ENCODE results near the gene RAB13.

DNA sequence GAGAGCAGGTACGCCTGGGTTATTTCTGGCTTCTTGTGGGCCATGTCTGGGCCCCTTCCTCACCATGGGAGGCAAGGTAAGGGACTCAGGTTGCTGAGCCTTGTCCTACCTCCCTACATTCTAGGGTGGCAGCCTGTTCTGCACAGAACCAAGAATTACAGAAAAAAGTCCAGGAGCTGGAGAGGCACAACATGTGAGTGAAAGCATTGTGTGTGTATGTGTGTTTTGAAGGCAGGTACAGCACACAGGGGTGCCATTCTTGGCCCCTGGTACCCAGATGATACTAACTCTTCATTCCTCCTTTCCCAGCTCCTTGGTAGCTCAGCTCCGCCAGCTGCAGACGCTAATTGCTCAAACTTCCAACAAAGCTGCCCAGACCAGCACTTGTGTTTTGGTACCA lies 13.1 kb downstream of the RAB13 start:
- TF ChIP-seq, protein P1, sequence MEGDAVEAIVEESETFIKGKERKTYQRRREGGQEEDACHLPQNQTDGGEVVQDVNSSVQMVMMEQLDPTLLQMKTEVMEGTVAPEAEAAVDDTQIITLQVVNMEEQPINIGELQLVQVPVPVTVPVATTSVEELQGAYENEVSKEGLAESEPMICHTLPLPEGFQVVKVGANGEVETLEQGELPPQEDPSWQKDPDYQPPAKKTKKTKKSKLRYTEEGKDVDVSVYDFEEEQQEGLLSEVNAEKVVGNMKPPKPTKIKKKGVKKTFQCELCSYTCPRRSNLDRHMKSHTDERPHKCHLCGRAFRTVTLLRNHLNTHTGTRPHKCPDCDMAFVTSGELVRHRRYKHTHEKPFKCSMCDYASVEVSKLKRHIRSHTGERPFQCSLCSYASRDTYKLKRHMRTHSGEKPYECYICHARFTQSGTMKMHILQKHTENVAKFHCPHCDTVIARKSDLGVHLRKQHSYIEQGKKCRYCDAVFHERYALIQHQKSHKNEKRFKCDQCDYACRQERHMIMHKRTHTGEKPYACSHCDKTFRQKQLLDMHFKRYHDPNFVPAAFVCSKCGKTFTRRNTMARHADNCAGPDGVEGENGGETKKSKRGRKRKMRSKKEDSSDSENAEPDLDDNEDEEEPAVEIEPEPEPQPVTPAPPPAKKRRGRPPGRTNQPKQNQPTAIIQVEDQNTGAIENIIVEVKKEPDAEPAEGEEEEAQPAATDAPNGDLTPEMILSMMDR (conservative IDR thresholded peaks at IDR 0.05; ENCODE audit: low read depth, low read length), result no peak
- no peak for TF ChIP-seq EZH2phosphoT487 (IDR thresholded peaks at IDR 0.05; ENCODE audit: borderline replicate concordance, low read length)
- TF ChIP-seq EZH2 (IDR thresholded peaks at IDR 0.05; ENCODE audit: low read length, unreplicated experiment), result no peak

All from PC-3 (cell line).